ENCODE results near the gene SLC38A1.

Gene SLC38A1

GRCh38 chr12:46210873-46211439, 57.9 kb downstream of the SLC38A1 start:
- TF ChIP-seq REST (IDR thresholded peaks at IDR 0.05; ENCODE audit: low read depth) (no peak), EP300 (IDR thresholded peaks at IDR 0.05; ENCODE audit: borderline replicate concordance) (no peak), FOXM1 (IDR thresholded peaks at IDR 0.05; ENCODE audit: borderline replicate concordance, low read depth) (no peak), TCF12 (IDR thresholded peaks at IDR 0.05; ENCODE audit: low read depth) (no peak), CEBPB (IDR thresholded peaks at IDR 0.05) (no peak), RAD21 (IDR thresholded peaks at IDR 0.05; ENCODE audit: low read depth) (no peak), YY1 (IDR thresholded peaks at IDR 0.05; ENCODE audit: low read depth) (no peak), MAX (IDR thresholded peaks at IDR 0.05) (no peak), EGR1 (IDR thresholded peaks at IDR 0.05) (no peak), USF1 (IDR thresholded peaks at IDR 0.05) (no peak), TEAD4 (IDR thresholded peaks at IDR 0.05) (no peak)

GRCh38 chr12:46209914-46210872, 58.6 kb downstream of the SLC38A1 start:
- TF ChIP-seq EP300 (IDR thresholded peaks at IDR 0.05; ENCODE audit: borderline replicate concordance) (peak; percentile 82), EGR1 (IDR thresholded peaks at IDR 0.05) (peak; percentile 97), CREB1 (IDR thresholded peaks at IDR 0.05; ENCODE audit: low read depth) (no peak), CEBPB (IDR thresholded peaks at IDR 0.05) (peak; percentile 40; the same call in 1 of the 2 replicates), FOXM1 (IDR thresholded peaks at IDR 0.05; ENCODE audit: borderline replicate concordance, low read depth) (peak; percentile 39; the same call in 1 of the 2 replicates), TAF1 (IDR thresholded peaks at IDR 0.05; ENCODE audit: low read depth) (no peak), ZBTB7A (IDR thresholded peaks at IDR 0.05; ENCODE audit: low read depth) (no peak), NFIC (IDR thresholded peaks at IDR 0.05) (peak; percentile 93), MAX (IDR thresholded peaks at IDR 0.05) (peak; percentile 67; the same call in 1 of the 2 replicates), RAD21 (IDR thresholded peaks at IDR 0.05; ENCODE audit: low read depth) (no peak), TEAD4 (IDR thresholded peaks at IDR 0.05) (peak; percentile 72), TCF12 (IDR thresholded peaks at IDR 0.05; ENCODE audit: low read depth) (peak; percentile 93), YY1 (IDR thresholded peaks at IDR 0.05; ENCODE audit: low read depth) (no peak), USF1 (IDR thresholded peaks at IDR 0.05) (no peak; the same call in 1 of the 2 replicates), REST (IDR thresholded peaks at IDR 0.05; ENCODE audit: low read depth) (no peak)

- TF ChIP-seq CREB1 (IDR thresholded peaks at IDR 0.05; ENCODE audit: low read depth) = no peak
These were observed 59.7 kb downstream of the SLC38A1 start for GRCh38 chr12:46209170-46209569.

GRCh38 chr12:46208370-46208769, 60.5 kb downstream of the SLC38A1 start:
- no peak for TF ChIP-seq NFIC (IDR thresholded peaks at IDR 0.05)
- TF ChIP-seq RAD21 (IDR thresholded peaks at IDR 0.05; ENCODE audit: low read depth) = no peak
- TF ChIP-seq REST (IDR thresholded peaks at IDR 0.05; ENCODE audit: low read depth) = no peak
- no peak for TF ChIP-seq EGR1 (IDR thresholded peaks at IDR 0.05)
- TF ChIP-seq ZBTB7A (IDR thresholded peaks at IDR 0.05; ENCODE audit: low read depth) = no peak

Data from Ishikawa (cell line).